GM12891 (cell line): ENCODE results near the gene RDH8.

Experiments used
- POLR2A ChIP-seq: IDR thresholded peaks from 2 replicates; pipeline ENCODE4 v1.6.1; 2011; ENCODE audit warnings: low read depth, low read length, control low read depth
- POLR2AphosphoS5 ChIP-seq: IDR thresholded peaks from 2 replicates; pipeline ENCODE4 v1.6.1; 2011; ENCODE audit warnings: low read depth, low read length, control low read depth
- SPI1 ChIP-seq: IDR thresholded peaks from 2 replicates; pipeline ENCODE4 v1.6.1; 2011; ENCODE audit warnings: low read depth, low read length, control low read depth
- TAF1 ChIP-seq: IDR thresholded peaks from 2 replicates; pipeline ENCODE4 v1.6.1; 2011; ENCODE audit warnings: low read depth, low read length, control low read depth

DNA sequence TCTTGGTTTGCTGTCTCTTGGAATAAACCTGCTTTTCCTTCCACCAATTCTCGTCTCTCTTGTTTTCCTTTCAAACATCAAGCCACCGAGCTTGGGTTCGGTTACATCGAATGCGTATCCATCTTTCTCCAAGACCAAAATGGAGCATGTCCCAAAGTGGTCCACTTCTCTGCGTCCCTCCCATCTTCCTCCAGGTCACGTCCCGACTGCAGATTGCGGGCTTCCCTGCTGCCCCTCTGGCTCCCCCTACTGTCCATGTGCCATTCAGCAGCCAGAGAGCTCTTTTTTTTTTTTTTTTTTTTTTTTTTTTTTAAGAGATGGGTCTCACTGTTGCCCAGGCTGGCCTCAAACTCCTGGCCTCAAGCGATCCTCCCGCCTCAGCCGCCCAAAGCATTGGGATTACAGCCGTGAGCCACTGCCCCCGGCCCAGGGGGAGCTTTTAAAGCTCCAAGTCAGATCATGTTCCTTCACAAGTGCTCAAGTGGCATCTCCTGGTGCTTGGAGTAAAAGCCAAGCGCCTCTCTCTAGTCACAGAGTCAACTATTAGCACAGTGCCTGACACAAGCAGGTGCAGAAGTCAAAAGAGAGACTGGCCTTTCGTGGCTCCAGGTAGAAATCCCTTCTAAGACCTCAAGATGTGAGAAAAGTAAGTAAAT is 13.0 kb upstream of the RDH8 start:
- TF ChIP-seq POLR2A (no peak), POLR2AphosphoS5 (no peak), SPI1 (no peak), TAF1 (no peak)
